Measurements from ENCODE around the gene MBP.

Gene MBP

GRCh38 chr18:76974386-76974785, 158.2 kb downstream of the MBP start:
- ChIA-PET POLR2A (no interaction called here), CTCF (no interaction called here)
- TF ChIP-seq CTBP1 (IDR thresholded peaks at IDR 0.05; ENCODE audit: borderline replicate concordance) = no peak
- TF ChIP-seq FOXM1 (IDR thresholded peaks at IDR 0.05; ENCODE audit: borderline replicate concordance) = no peak
- no peak for TF ChIP-seq TARDBP (IDR thresholded peaks at IDR 0.05)
- no peak for TF ChIP-seq ZNF384 (IDR thresholded peaks at IDR 0.05)
- no peak for DNase-seq (ENCODE audit: extremely low spot score)

- ChIA-PET POLR2A (no interaction called here), CTCF (no interaction called here)
- TF ChIP-seq LEF1 (IDR thresholded peaks at IDR 0.05; ENCODE audit: borderline replicate concordance) (no peak), L3MBTL2 (conservative IDR thresholded peaks at IDR 0.05) (no peak), FOXK2 (IDR thresholded peaks at IDR 0.05) (no peak), SUZ12 (IDR thresholded peaks at IDR 0.05) (no peak), SP1 (IDR thresholded peaks at IDR 0.05) (no peak), ARNT (IDR thresholded peaks at IDR 0.05) (no peak), ZNF384 (IDR thresholded peaks at IDR 0.05) (no peak), TARDBP (IDR thresholded peaks at IDR 0.05) (no peak), BHLHE40 (IDR thresholded peaks at IDR 0.05; ENCODE audit: borderline replicate concordance) (no peak), FOXM1 (IDR thresholded peaks at IDR 0.05; ENCODE audit: borderline replicate concordance) (no peak), NFRKB (IDR thresholded peaks at IDR 0.05) (no peak), FOXA1 (IDR thresholded peaks at IDR 0.05) (no peak), HDGF (IDR thresholded peaks at IDR 0.05; ENCODE audit: borderline replicate concordance) (no peak), CTBP1 (IDR thresholded peaks at IDR 0.05; ENCODE audit: borderline replicate concordance) (no peak), ELF4 (IDR thresholded peaks at IDR 0.05) (no peak), PKNOX1 (IDR thresholded peaks at IDR 0.05) (no peak)
These were observed 158.9 kb downstream of the MBP start for GRCh38 chr18:76973520-76974266.

GRCh38 chr18:76972846-76973519, 159.6 kb downstream of the MBP start:
- DNase-seq (ENCODE audit: extremely low spot score) = no peak
- TF ChIP-seq SP1 (IDR thresholded peaks at IDR 0.05) (no peak), CTBP1 (IDR thresholded peaks at IDR 0.05; ENCODE audit: borderline replicate concordance) (no peak), NFRKB (IDR thresholded peaks at IDR 0.05) (no peak), ARNT (IDR thresholded peaks at IDR 0.05) (no peak), HDGF (IDR thresholded peaks at IDR 0.05; ENCODE audit: borderline replicate concordance) (no peak), PKNOX1 (IDR thresholded peaks at IDR 0.05) (no peak), FOXA1 (IDR thresholded peaks at IDR 0.05) (no peak), BHLHE40 (IDR thresholded peaks at IDR 0.05; ENCODE audit: borderline replicate concordance) (no peak), L3MBTL2 (conservative IDR thresholded peaks at IDR 0.05) (no peak), TARDBP (IDR thresholded peaks at IDR 0.05) (no peak), FOXM1 (IDR thresholded peaks at IDR 0.05; ENCODE audit: borderline replicate concordance) (no peak), FOXK2 (IDR thresholded peaks at IDR 0.05) (no peak), LEF1 (IDR thresholded peaks at IDR 0.05; ENCODE audit: borderline replicate concordance) (no peak), SUZ12 (IDR thresholded peaks at IDR 0.05) (no peak), ELF4 (IDR thresholded peaks at IDR 0.05) (no peak), ZNF384 (IDR thresholded peaks at IDR 0.05) (no peak)
- POLR2A ChIA-PET = no interaction called here
- CTCF ChIA-PET = no interaction called here

More at GRCh38 chr18:76973520-76974266, 158.9 kb downstream of the MBP start:
- no peak for DNase-seq (ENCODE audit: extremely low spot score)

GRCh38 chr18:76972241-76972640, 160.3 kb downstream of the MBP start:
- no peak for TF ChIP-seq TARDBP (IDR thresholded peaks at IDR 0.05)
- TF ChIP-seq ARNT (IDR thresholded peaks at IDR 0.05) = no peak
- no peak for TF ChIP-seq SP1 (IDR thresholded peaks at IDR 0.05)
- TF ChIP-seq HDGF (IDR thresholded peaks at IDR 0.05; ENCODE audit: borderline replicate concordance) = no peak
- TF ChIP-seq FOXM1 (IDR thresholded peaks at IDR 0.05; ENCODE audit: borderline replicate concordance) = no peak
- no peak for TF ChIP-seq NFRKB (IDR thresholded peaks at IDR 0.05)
- no peak for TF ChIP-seq CTBP1 (IDR thresholded peaks at IDR 0.05; ENCODE audit: borderline replicate concordance)
- no peak for TF ChIP-seq FOXA1 (IDR thresholded peaks at IDR 0.05)
- no peak for TF ChIP-seq L3MBTL2 (conservative IDR thresholded peaks at IDR 0.05)
- TF ChIP-seq ZNF384 (IDR thresholded peaks at IDR 0.05) = no peak
- TF ChIP-seq ELF4 (IDR thresholded peaks at IDR 0.05) = no peak
- no peak for TF ChIP-seq PKNOX1 (IDR thresholded peaks at IDR 0.05)
- no peak for TF ChIP-seq BHLHE40 (IDR thresholded peaks at IDR 0.05; ENCODE audit: borderline replicate concordance)
- no peak for TF ChIP-seq SUZ12 (IDR thresholded peaks at IDR 0.05)
- no peak for TF ChIP-seq LEF1 (IDR thresholded peaks at IDR 0.05; ENCODE audit: borderline replicate concordance)
- no peak for TF ChIP-seq FOXK2 (IDR thresholded peaks at IDR 0.05)
- CTCF ChIA-PET = no interaction called here
- no peak for DNase-seq (ENCODE audit: extremely low spot score)
- POLR2A ChIA-PET = no interaction called here

- CTCF ChIA-PET = no interaction called here
- POLR2A ChIA-PET = no interaction called here
- TF ChIP-seq FOXK2 (IDR thresholded peaks at IDR 0.05) = no peak
- TF ChIP-seq NFRKB (IDR thresholded peaks at IDR 0.05) = no peak
- TF ChIP-seq ELF4 (IDR thresholded peaks at IDR 0.05) = no peak
- no peak for TF ChIP-seq SUZ12 (IDR thresholded peaks at IDR 0.05)
- TF ChIP-seq L3MBTL2 (conservative IDR thresholded peaks at IDR 0.05) = no peak
- no peak for TF ChIP-seq FOXM1 (IDR thresholded peaks at IDR 0.05; ENCODE audit: borderline replicate concordance)
- no peak for TF ChIP-seq LEF1 (IDR thresholded peaks at IDR 0.05; ENCODE audit: borderline replicate concordance)
- no peak for TF ChIP-seq BHLHE40 (IDR thresholded peaks at IDR 0.05; ENCODE audit: borderline replicate concordance)
- no peak for TF ChIP-seq SP1 (IDR thresholded peaks at IDR 0.05)
- TF ChIP-seq HDGF (IDR thresholded peaks at IDR 0.05; ENCODE audit: borderline replicate concordance) = no peak
- TF ChIP-seq PKNOX1 (IDR thresholded peaks at IDR 0.05) = no peak
- no peak for TF ChIP-seq FOXA1 (IDR thresholded peaks at IDR 0.05)
- no peak for TF ChIP-seq ARNT (IDR thresholded peaks at IDR 0.05)
- TF ChIP-seq TARDBP (IDR thresholded peaks at IDR 0.05) = no peak
- no peak for TF ChIP-seq CTBP1 (IDR thresholded peaks at IDR 0.05; ENCODE audit: borderline replicate concordance)
- TF ChIP-seq ZNF384 (IDR thresholded peaks at IDR 0.05) = no peak
- no peak for DNase-seq (ENCODE audit: extremely low spot score)
These were observed 161.6 kb downstream of the MBP start for GRCh38 chr18:76970770-76971559.
